ENCODE results near the gene ABCC9.

Gene ABCC9

GRCh38 chr12:21774358-21775132, 166.7 kb downstream of the ABCC9 start, which contains the start of gene KCNJ8:
TSS of gene KCNJ8 (minus strand) at chr12:21774706. CDS start at chr12:21773616, 1,090 bp downstream.
- DNase-seq (ENCODE audit: low read depth in 2 of 2): no peak

DNA sequence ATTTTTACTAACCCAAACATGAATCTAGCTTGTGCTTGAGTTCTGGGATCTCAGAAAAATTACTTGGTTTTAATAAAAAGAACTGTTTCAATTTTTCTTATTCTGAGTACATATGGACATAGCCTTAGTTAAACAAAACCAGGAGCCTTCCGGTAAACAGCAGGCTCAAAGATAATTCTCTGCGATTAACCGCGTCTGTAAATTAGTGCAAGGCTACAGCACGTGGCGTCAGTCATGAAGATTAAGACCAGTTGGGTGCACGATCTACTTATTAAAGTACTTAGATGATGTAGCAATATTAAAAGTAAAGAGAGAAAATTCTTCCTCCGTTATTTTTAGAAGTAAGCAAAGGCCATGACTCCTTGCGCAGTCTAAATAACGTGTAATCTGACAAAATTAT, 167.4 kb downstream of the ABCC9 start:
- no peak for DNase-seq (ENCODE audit: low read depth in 2 of 2)

- no peak for DNase-seq (ENCODE audit: low read depth in 2 of 2)
Observed at GRCh38 chr12:21773263-21773741, 167.9 kb downstream of the ABCC9 start.

DNA sequence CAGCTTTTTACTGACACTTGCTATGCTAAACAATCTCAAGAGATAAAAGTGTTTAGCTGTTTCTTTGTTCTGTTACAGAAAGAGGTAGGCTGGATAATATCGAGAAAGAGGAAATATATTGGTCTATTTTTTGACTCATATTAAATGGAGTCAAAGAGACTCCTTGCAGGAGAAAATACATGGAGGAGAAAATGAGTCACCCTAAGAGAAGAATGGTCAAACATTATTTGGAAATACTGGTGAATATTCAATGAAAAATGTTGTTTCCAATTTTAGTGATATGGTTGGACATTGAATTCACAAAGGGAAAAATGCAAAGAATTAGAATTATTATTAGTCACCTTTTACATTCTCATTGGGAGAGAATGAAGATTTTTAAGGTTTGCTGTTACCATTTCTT, 169.9 kb downstream of the ABCC9 start:
- DNase-seq (ENCODE audit: low read depth in 2 of 2): no peak

DNA sequence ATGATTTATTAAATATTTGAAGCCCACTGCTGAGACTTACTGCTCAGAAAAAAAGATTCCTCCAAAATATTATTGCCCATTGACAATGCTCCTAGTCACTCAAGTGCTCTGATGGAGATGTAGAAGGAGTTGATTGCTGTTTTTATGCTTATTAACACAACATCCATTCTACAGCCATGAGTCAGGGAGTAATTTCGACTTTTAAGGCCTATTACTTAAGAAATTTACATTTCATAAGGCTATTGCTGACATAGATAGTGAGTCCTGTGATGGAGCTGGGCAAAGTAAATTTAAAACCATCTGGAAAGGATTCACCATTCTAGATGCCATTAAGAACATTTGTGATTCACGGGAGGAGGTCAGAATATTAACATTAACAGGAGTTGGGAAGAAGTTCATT, 171.9 kb downstream of the ABCC9 start:
- no peak for DNase-seq (ENCODE audit: low read depth in 2 of 2)

DNA sequence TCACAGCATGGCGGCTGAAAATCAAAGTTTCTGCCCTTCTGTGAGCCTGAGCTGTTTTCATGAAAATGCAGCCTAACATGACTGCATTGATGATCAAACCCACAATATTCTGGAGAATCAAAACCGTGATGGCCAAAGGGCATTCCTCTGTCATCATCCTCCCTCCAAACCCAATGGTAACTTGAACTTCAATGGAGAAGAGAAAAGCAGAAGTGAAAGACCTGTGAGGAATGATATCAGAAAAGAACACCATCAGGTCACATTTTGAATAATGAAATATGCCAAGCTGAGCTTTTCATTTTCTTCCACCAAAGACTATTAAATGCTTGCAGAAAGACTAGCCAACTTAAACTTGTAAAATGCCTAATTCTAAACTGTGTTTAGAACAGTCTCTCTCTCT, 174.8 kb downstream of the ABCC9 start:
- DNase-seq (ENCODE audit: low read depth in 2 of 2): no peak

GRCh38 chr12:21764950-21765349, 176.3 kb downstream of the ABCC9 start:
- DNase-seq (ENCODE audit: low read depth in 2 of 2): no peak

DNA sequence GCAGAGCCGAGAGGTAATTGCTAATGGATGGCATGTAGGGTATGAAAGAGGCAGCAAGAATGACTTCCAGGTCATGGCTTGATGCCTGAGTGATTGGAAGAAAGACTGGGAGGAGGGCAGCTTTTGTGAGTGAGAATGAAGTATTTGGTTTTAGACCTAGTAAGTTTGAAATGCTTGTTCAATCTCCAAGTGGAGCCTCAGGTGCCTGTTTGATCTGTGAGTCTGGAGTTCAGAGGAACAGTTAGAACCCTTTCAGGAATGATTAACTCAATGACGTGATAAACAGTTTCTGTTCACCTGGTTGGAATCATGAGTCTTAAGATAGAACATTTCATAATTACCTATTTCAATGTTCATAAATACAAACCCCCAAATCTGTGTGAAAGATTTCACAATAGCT, 177.2 kb downstream of the ABCC9 start:
- DNase-seq (ENCODE audit: low read depth in 2 of 2): no peak

- no peak for DNase-seq (ENCODE audit: low read depth in 2 of 2)
Observed at GRCh38 chr12:21763531-21763930, 177.7 kb downstream of the ABCC9 start.

- no peak for DNase-seq (ENCODE audit: low read depth in 2 of 2)
Observed at GRCh38 chr12:21759737-21760136, 181.5 kb downstream of the ABCC9 start.

- DNase-seq (ENCODE audit: low read depth in 2 of 2): no peak
Observed at GRCh38 chr12:21757735-21758134, 183.5 kb downstream of the ABCC9 start.

DNA sequence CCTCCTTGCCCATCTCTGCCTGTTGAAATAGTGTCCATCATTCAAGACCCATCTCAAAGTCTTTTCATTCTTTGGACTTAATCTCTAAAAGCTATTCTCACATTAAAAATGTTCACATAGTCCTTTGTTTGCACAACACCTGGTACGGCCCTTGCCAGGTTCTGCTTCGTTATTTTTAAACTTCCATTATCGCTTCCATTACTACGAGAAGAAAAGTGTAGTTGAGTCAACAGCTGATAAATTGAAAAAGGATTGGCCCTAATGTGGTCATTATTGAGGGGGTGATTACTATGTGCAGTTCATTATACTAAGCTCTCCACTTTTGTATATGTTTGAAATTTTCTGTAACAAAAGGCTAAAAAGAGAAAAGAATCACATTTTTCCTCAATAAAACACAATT, 184.5 kb downstream of the ABCC9 start:
- no peak for DNase-seq (ENCODE audit: low read depth in 2 of 2)

- DNase-seq (ENCODE audit: low read depth in 2 of 2): no peak
Observed at GRCh38 chr12:21751517-21751916, 189.7 kb downstream of the ABCC9 start.
